H9 (cell line): ENCODE data around the gene FREM1. TPM values are rescaled to one million over a fixed set of nuclear protein-coding genes. Genes with fewer than 3 reads are reported as not detected.

Experiments used
- DNase-seq: peaks from one replicate; pipeline ENCODE4 v3.0.0-alpha.2; 2017
- H2AFZ ChIP-seq: one replicate; pipeline ENCODE4 v1.6.1; 2013; ENCODE audit warnings: mild to moderate bottlenecking, low read length, control low read depth, moderate library complexity
- H2AK5ac ChIP-seq: 2 replicates; pipeline ENCODE4 v1.6.1; 2013; ENCODE audit warnings: low read length, control low read depth, mixed read lengths; ENCODE audit not compliant: insufficient read length
- H2BK120ac ChIP-seq: one replicate; pipeline ENCODE4 v1.6.1; 2013; ENCODE audit warnings: low read depth, mild to moderate bottlenecking, low read length, control low read depth, inconsistent platforms; ENCODE audit not compliant: poor library complexity, severe bottlenecking
- H2BK12ac ChIP-seq: 2 replicates; pipeline ENCODE4 v1.6.1; 2013; ENCODE audit warnings: low read length, control low read depth, mixed read lengths, low read depth; ENCODE audit not compliant: insufficient read length
- H2BK15ac ChIP-seq: 2 replicates; pipeline ENCODE4 v1.6.1; 2013; ENCODE audit warnings: low read depth, low read length, control low read depth
- H2BK20ac ChIP-seq: one replicate; pipeline ENCODE4 v1.6.1; 2013; ENCODE audit warnings: low read depth, mild to moderate bottlenecking, low read length, control low read depth, inconsistent platforms; ENCODE audit not compliant: poor library complexity, severe bottlenecking
- H2BK5ac ChIP-seq: 2 replicates; pipeline ENCODE4 v1.6.1; 2013; ENCODE audit warnings: low read length, control low read depth, mixed read lengths; ENCODE audit not compliant: insufficient read length
- H3K14ac ChIP-seq: 2 replicates; pipeline ENCODE4 v1.6.1; 2013; ENCODE audit warnings: low read length, control low read depth; ENCODE audit not compliant: insufficient read depth
- H3K18ac ChIP-seq: 2 replicates; pipeline ENCODE4 v1.6.1; 2013; ENCODE audit warnings: low read depth, mild to moderate bottlenecking, mixed read lengths, low read length, control low read depth; ENCODE audit not compliant: insufficient read length
- H3K23ac ChIP-seq: 2 replicates; pipeline ENCODE4 v1.6.1; 2013; ENCODE audit warnings: low read length, control low read depth, mixed read lengths, low read depth; ENCODE audit not compliant: insufficient read length
- H3K23me2 ChIP-seq: 2 replicates; pipeline ENCODE4 v1.6.1; 2013; ENCODE audit warnings: low read depth, mild to moderate bottlenecking, mixed read lengths, low read length, control low read depth; ENCODE audit not compliant: insufficient read length, poor library complexity, severe bottlenecking
- H3K27ac ChIP-seq: 2 replicates; pipeline ENCODE4 v1.5.1; 2013; ENCODE audit warnings: low read length, control low read depth, mixed read lengths, low read depth; ENCODE audit not compliant: insufficient read length
- H3K27me3 ChIP-seq: 2 replicates; pipeline ENCODE4 v1.6.1; 2013; ENCODE audit warnings: low read length, control low read depth, inconsistent platforms; ENCODE audit not compliant: insufficient read depth
- H3K4ac ChIP-seq: 2 replicates; pipeline ENCODE4 v1.6.1; 2013; ENCODE audit warnings: low read depth, mild to moderate bottlenecking, control low read depth, inconsistent platforms, low read length, moderate library complexity
- H3K4me1 ChIP-seq: 2 replicates; pipeline ENCODE4 v1.6.1; 2013; ENCODE audit warnings: low read length, control low read depth, inconsistent platforms; ENCODE audit not compliant: insufficient read depth
- H3K4me2 ChIP-seq: 2 replicates; pipeline ENCODE4 v1.6.1; 2013; ENCODE audit warnings: low read length, control low read depth, mixed read lengths; ENCODE audit not compliant: insufficient read length, insufficient read depth
- H3K56ac ChIP-seq: 2 replicates; pipeline ENCODE4 v1.6.1; 2013; ENCODE audit warnings: low read depth, mild to moderate bottlenecking, mixed read lengths, low read length, control low read depth; ENCODE audit not compliant: insufficient read length
- H3K79me1 ChIP-seq: 2 replicates; pipeline ENCODE4 v1.6.1; 2013; ENCODE audit warnings: low read depth, mild to moderate bottlenecking, moderate library complexity, low read length, control low read depth, inconsistent platforms; ENCODE audit not compliant: insufficient read depth, poor library complexity, severe bottlenecking
- H3K79me2 ChIP-seq: 2 replicates; pipeline ENCODE4 v1.6.1; 2013; ENCODE audit warnings: low read length, control low read depth, inconsistent platforms; ENCODE audit not compliant: insufficient read depth
- H3K9ac ChIP-seq: 2 replicates; pipeline ENCODE4 v1.6.1; 2013; ENCODE audit warnings: low read length, control low read depth, mixed read lengths; ENCODE audit not compliant: insufficient read length; ENCODE audit errors: extremely low read depth
- H3K9me3 ChIP-seq: one replicate; pipeline ENCODE4 v1.6.1; 2013; ENCODE audit warnings: low read depth, low read length, inconsistent platforms; ENCODE audit not compliant: control insufficient read depth
- H3T11ph ChIP-seq: one replicate; pipeline ENCODE4 v1.6.1; 2013; ENCODE audit warnings: mild to moderate bottlenecking, low read length, control low read depth, inconsistent platforms
- H4K20me1 ChIP-seq: one replicate; pipeline ENCODE4 v1.6.1; 2013; ENCODE audit not compliant: control insufficient read depth, insufficient read length, insufficient read depth
- H4K5ac ChIP-seq: 2 replicates; pipeline ENCODE4 v1.6.1; 2013; ENCODE audit warnings: low read depth, mild to moderate bottlenecking, mixed read lengths, low read length, control low read depth; ENCODE audit not compliant: insufficient read length
- H4K8ac ChIP-seq: replicated peaks from 2 replicates; pipeline ENCODE4 v1.6.1; 2013; ENCODE audit warnings: low read length, control low read depth, mixed read lengths, low read depth; ENCODE audit not compliant: insufficient read length
- H4K91ac ChIP-seq: 2 replicates; pipeline ENCODE4 v1.6.1; 2013; ENCODE audit warnings: low read depth, mild to moderate bottlenecking, moderate library complexity, mixed read lengths, low read length, control low read depth; ENCODE audit not compliant: insufficient read length
- H3K27ac Mint-ChIP-seq, 3 experiments: 2 replicates in 2 of 3; 3 replicates in 1 of 3; pipeline ENCODE4 v1.8.0; 2020 to 2021; ENCODE audit warnings: mixed read lengths in 3 of 3, mild to moderate bottlenecking in 1 of 3, moderate library complexity in 1 of 3
- H3K27me3 Mint-ChIP-seq: 2 replicates; pipeline ENCODE4 v1.8.0; 2021; ENCODE audit warnings: low read depth, mild to moderate bottlenecking, moderate library complexity, mixed read lengths
- H3K36me3 Mint-ChIP-seq, 3 experiments: 2 replicates in 2 of 3; 3 replicates in 1 of 3; pipeline ENCODE4 v1.8.0; 2020 to 2021; ENCODE audit warnings: low read depth in 3 of 3, mixed read lengths in 3 of 3; ENCODE audit not compliant: insufficient read depth in 1 of 3
- H3K4me1 Mint-ChIP-seq, 2 experiments: 2 replicates each; pipeline ENCODE4 v1.8.0; 2020; ENCODE audit warnings: mixed read lengths in 2 of 2
- H3K4me3 Mint-ChIP-seq, 2 experiments: 2 replicates in 1 of 2; 3 replicates in 1 of 2; pipeline ENCODE4 v1.8.0; 2020 to 2021; ENCODE audit warnings: mild to moderate bottlenecking in 2 of 2, mixed read lengths in 2 of 2, moderate library complexity in 1 of 2
- H3K9me3 Mint-ChIP-seq, 2 experiments: 2 replicates in 1 of 2; 3 replicates in 1 of 2; pipeline ENCODE4 v1.8.0; 2020; ENCODE audit warnings: mild to moderate bottlenecking in 2 of 2, mixed read lengths in 2 of 2, moderate library complexity in 1 of 2
- WGBS: extraction: QIAGEN DNeasy Blood & Tissue Kit; methylation state at CpG from one replicate; pipeline ENCODE4 v1.1.7; 2013; ENCODE audit warnings: missing lambda C conversion rate, low lambda C conversion rate, mixed read lengths; ENCODE audit not compliant: insufficient read length; ENCODE audit errors: extremely low coverage; 5-methylcytosine and 5-hydroxymethylcytosine counted together
- total RNA-seq: library from RNA; stranded (reverse); gene quantifications from 2 replicates; pipeline ENCODE4 v1.2.1, GENCODE V29; 2021
- TF ChIP-seq, protein P1 (sequence below): fragments of 200-600 bp; sonication (generic); conservative IDR thresholded peaks from 3 replicates; pipeline ENCODE4 v1.8.0; 2021; ENCODE audit warnings: antibody characterized with exemption, mild to moderate bottlenecking

FREM1 gene
- total RNA-seq, 1 experiment from 2014 or later: 0.44 TPM

DNA sequence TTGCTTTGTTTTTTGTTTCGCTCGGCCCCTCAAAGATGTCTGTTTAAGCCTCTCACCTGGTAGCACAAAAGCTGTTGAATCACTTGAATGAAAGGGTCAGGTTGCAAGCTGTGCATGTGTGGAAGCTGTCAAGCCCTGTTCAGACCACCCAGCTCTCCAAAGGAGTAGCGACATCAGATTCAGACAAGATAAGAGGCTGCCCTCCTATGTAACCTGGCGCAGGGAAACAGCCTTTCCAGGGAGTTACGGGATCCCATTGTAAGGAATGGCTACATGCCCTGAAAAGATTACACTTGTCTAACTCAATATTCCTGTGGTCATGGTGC lies 2.9 kb downstream of the FREM1 start:
- TF ChIP-seq, protein P1, sequence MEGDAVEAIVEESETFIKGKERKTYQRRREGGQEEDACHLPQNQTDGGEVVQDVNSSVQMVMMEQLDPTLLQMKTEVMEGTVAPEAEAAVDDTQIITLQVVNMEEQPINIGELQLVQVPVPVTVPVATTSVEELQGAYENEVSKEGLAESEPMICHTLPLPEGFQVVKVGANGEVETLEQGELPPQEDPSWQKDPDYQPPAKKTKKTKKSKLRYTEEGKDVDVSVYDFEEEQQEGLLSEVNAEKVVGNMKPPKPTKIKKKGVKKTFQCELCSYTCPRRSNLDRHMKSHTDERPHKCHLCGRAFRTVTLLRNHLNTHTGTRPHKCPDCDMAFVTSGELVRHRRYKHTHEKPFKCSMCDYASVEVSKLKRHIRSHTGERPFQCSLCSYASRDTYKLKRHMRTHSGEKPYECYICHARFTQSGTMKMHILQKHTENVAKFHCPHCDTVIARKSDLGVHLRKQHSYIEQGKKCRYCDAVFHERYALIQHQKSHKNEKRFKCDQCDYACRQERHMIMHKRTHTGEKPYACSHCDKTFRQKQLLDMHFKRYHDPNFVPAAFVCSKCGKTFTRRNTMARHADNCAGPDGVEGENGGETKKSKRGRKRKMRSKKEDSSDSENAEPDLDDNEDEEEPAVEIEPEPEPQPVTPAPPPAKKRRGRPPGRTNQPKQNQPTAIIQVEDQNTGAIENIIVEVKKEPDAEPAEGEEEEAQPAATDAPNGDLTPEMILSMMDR: no peak
- no peak overlapping the region for H3K23ac ChIP-seq
- whole genome bisulfite sequencing: no CpG with 5 or more reads among the region's 5 CpGs
- no peak overlapping the region for H4K5ac ChIP-seq
- peaks cover 4% of the 10 kb centered on the region for H3K23me2 ChIP-seq
- no peak overlapping the region for H3K27ac ChIP-seq
- H2BK20ac ChIP-seq: no peak overlapping the region
- H3K9ac ChIP-seq: no peak overlapping the region
- no peaks in the 10 kb centered on the region for H3K27me3 Mint-ChIP-seq
- H3K9me3 ChIP-seq: no peaks in the 10 kb centered on the region
- no peak overlapping the region for H3K4me2 ChIP-seq
- DNase-seq: peak; percentile 35
- H3K36me3 Mint-ChIP-seq: no peaks in the 10 kb centered on the region
- H4K91ac ChIP-seq: no peak overlapping the region
- no peaks in the 10 kb centered on the region for H3K27me3 ChIP-seq
- H2BK15ac ChIP-seq: no peak overlapping the region
- no peak overlapping the region for H2BK12ac ChIP-seq
- no peak overlapping the region for H3K56ac ChIP-seq
- no peak overlapping the region for H2AK5ac ChIP-seq
- peaks cover 11% of the 10 kb centered on the region for H3K4me1 ChIP-seq
- H3K14ac ChIP-seq: no peak overlapping the region
- no peaks in the 10 kb centered on the region for H3K79me1 ChIP-seq
- H3T11ph ChIP-seq: no peak overlapping the region
- no peak overlapping the region for H4K8ac ChIP-seq
- H3K18ac ChIP-seq: no peak overlapping the region
- H3K4ac ChIP-seq: no peak overlapping the region
- H2AFZ ChIP-seq: no peak overlapping the region
- H3K79me2 ChIP-seq: no peaks in the 10 kb centered on the region
- H3K27ac Mint-ChIP-seq: peak overlapping the region in 2 of 3 experiments; percentile 5 to 27; a peak in 1 of 7 replicates
- no peak overlapping the region for H2BK120ac ChIP-seq
- no peak overlapping the region for H2BK5ac ChIP-seq
- no peaks in the 10 kb centered on the region for H4K20me1 ChIP-seq
- no peak overlapping the region for H3K4me3 Mint-ChIP-seq
- H3K4me1 Mint-ChIP-seq: peaks cover 23 to 30% of the 10 kb centered on the region in 2 experiments
- no peaks in the 10 kb centered on the region for H3K9me3 Mint-ChIP-seq
